SU-DHL-6 (cell line): Measurements from ENCODE around the gene PKN1.

ENCODE experiments used
- CTCF ChIP-seq: fragments of 200-600 bp; sonication (generic); IDR thresholded peaks from one replicate; pipeline ENCODE4 v1.5.1; 2017; ENCODE audit warnings: antibody characterized with exemption, mild to moderate bottlenecking, low read length, moderate library complexity; ENCODE audit not compliant: insufficient read depth, poor library complexity, severe bottlenecking
- EZH2phosphoT487 ChIP-seq: fragments of 200-600 bp; sonication (generic), shearing (Covaris generic); conservative IDR thresholded peaks from 2 replicates; pipeline ENCODE4 v1.6.1; 2018; ENCODE audit warnings: mild to moderate bottlenecking, antibody characterized with exemption, low read length, moderate library complexity, mixed read lengths

GRCh38 chr19:14439014-14439413 is 5.9 kb downstream of the PKN1 start:
- no peak for TF ChIP-seq EZH2phosphoT487
- no peak for TF ChIP-seq CTCF
